ENCODE results near the gene UNK.
"Not testable (repeated sequence)": the region's sequence is repeated elsewhere in the genome, so short reads cannot be mapped to it uniquely, and the experiment has no call there.

The UNK gene

GRCh38 chr17:75773808-75774470, 10.7 kb upstream of the UNK start:
- DNase-seq, result no peak

- DNase-seq, result no peak
Measured at GRCh38 chr17:75774471-75774990, 10.1 kb upstream of the UNK start.

- DNase-seq, result no peak
Measured at GRCh38 chr17:75774991-75775668, 9.5 kb upstream of the UNK start.

- DNase-seq, result no peak
Measured at GRCh38 chr17:75776386-75777295, 8.0 kb upstream of the UNK start.

GRCh38 chr17:75777296-75777922, 7.2 kb upstream of the UNK start:
- DNase-seq, result no peak

GRCh38 chr17:75778066-75778860, 6.3 kb upstream of the UNK start:
- DNase-seq, result not testable (repeated sequence)

- peak in 1 of 2 donors; percentile 74 for DNase-seq
Measured at GRCh38 chr17:75778861-75779249, 5.8 kb upstream of the UNK start.

- DNase-seq, result peak; percentile 92 to 95
Measured at GRCh38 chr17:75779250-75779986, 5.2 kb upstream of the UNK start.

- no peak for DNase-seq
Measured at GRCh38 chr17:75779987-75780889, 4.4 kb upstream of the UNK start.

- DNase-seq, result no peak
Measured at GRCh38 chr17:75783069-75783783, 1.4 kb upstream of the UNK start.

- DNase-seq, result peak in 1 of 2 donors; percentile 20
Measured at GRCh38 chr17:75783803-75784472, 668 bp upstream of the UNK start.

GRCh38 chr17:75785016-75785890, 647 bp downstream of the UNK start:
- DNase-seq, result peak; percentile 22 to 87

GRCh38 chr17:75791254-75791653, 6.6 kb downstream of the UNK start:
- DNase-seq, result no peak

- DNase-seq, result no peak
Measured at GRCh38 chr17:75793460-75793859, 8.9 kb downstream of the UNK start.

- DNase-seq, result no peak
Measured at GRCh38 chr17:75795820-75796607, 11.4 kb downstream of the UNK start.

GRCh38 chr17:75799402-75799801, 14.8 kb downstream of the UNK start:
- no peak for DNase-seq

- DNase-seq, result no peak
Measured at GRCh38 chr17:75803883-75804282, 19.3 kb downstream of the UNK start.
